A673 (cell line): Measurements from ENCODE around the gene CEACAM16. TPM values are rescaled to one million over a fixed set of nuclear protein-coding genes. Genes with fewer than 3 reads are reported as not detected.

ENCODE experiments used
- BruUV-seq: library from RNA; stranded (reverse); fragments of 400-500 nt; replicated peaks from 2 replicates; lab custom pipeline; 2021; lab: Mats Ljungman, UMichigan
- CTCF ChIA-PET: fragments of 300-600 bp; sonication (Branson Sonifier 250); formaldehyde crosslinking; loops from one replicate; lab custom pipeline; 2022; ENCODE audit warnings: antibody characterized with exemption; lab: Charles Lee
- POLR2A ChIA-PET: fragments of 300-600 bp; sonication (Branson Sonifier 250); formaldehyde crosslinking; loops from one replicate; lab custom pipeline; 2022; ENCODE audit warnings: antibody characterized with exemption; ENCODE audit not compliant: low non-redundant PET; lab: Charles Lee
- DNase-seq: peaks from one replicate; pipeline ENCODE4 v3.0.0-alpha.2; 2015; ENCODE audit warnings: low spot score
- H3K27ac ChIP-seq: fragments of 200-600 bp; sonication (generic); 2 replicates; pipeline ENCODE4 v1.5.1; 2016; ENCODE audit warnings: mixed run types, low read depth, mild to moderate bottlenecking, mixed read lengths, antibody characterized with exemption, low read length; ENCODE audit not compliant: poor library complexity, severe bottlenecking
- H3K27me3 ChIP-seq: fragments of 200-600 bp; sonication (generic); replicated peaks from 2 replicates; pipeline ENCODE4 v1.6.1; 2017; ENCODE audit warnings: mixed run types, low read depth, mild to moderate bottlenecking, mixed read lengths, antibody characterized with exemption, low read length; ENCODE audit not compliant: insufficient read depth, poor library complexity
- H3K36me3 ChIP-seq: fragments of 200-600 bp; sonication (generic); 2 replicates; pipeline ENCODE4 v1.6.1; 2016; ENCODE audit warnings: mixed run types, mild to moderate bottlenecking, mixed read lengths, antibody characterized with exemption, low read length; ENCODE audit not compliant: insufficient read depth, poor library complexity, severe bottlenecking
- H3K4me1 ChIP-seq: fragments of 200-600 bp; sonication (generic); 2 replicates; pipeline ENCODE4 v1.6.1; 2017; ENCODE audit warnings: mixed run types, mild to moderate bottlenecking, mixed read lengths, antibody characterized with exemption, low read length; ENCODE audit not compliant: insufficient read depth, poor library complexity, severe bottlenecking
- H3K4me3 ChIP-seq: fragments of 200-600 bp; sonication (generic); 2 replicates; pipeline ENCODE4 v1.5.1; 2016; ENCODE audit warnings: low read depth, mixed run types, mild to moderate bottlenecking, mixed read lengths, low read length; ENCODE audit not compliant: poor library complexity, severe bottlenecking
- H3K9me3 ChIP-seq: fragments of 200-600 bp; sonication (generic); 2 replicates; pipeline ENCODE4 v1.6.1; 2016; ENCODE audit warnings: mixed run types, low read depth, mild to moderate bottlenecking, mixed read lengths, antibody characterized with exemption, low read length; ENCODE audit not compliant: poor library complexity, severe bottlenecking
- EZH2 ChIP-seq: fragments of 200-600 bp; sonication (generic); IDR thresholded peaks from 2 replicates; pipeline ENCODE4 v1.6.1; 2017; ENCODE audit warnings: borderline replicate concordance, low read depth, mild to moderate bottlenecking, mixed read lengths, antibody characterized with exemption, low read length; ENCODE audit not compliant: poor library complexity, severe bottlenecking
- intact Hi-C: fragments of 100-400 bp; cut with micrococcal nuclease; formaldehyde crosslinking; loops from one replicate; pipeline ENCODE4 v1.10.0; 2022; ENCODE audit not compliant: unreplicated experiment
- total RNA-seq: library from RNA; stranded (reverse); gene quantifications from 2 replicates; pipeline ENCODE4 v1.2.3, GENCODE V29; 2021
- TF ChIP-seq, protein P1 (sequence below): fragments of 300-800, 200-600 bp; sonication (generic); conservative IDR thresholded peaks from 2 replicates; pipeline ENCODE4 v1.5.1; 2017; ENCODE audit warnings: low read depth, mild to moderate bottlenecking, antibody characterized with exemption, low read length, moderate library complexity, mixed read lengths

The CEACAM16 gene
- total RNA-seq, 1 experiment from 2014 or later, result not detected

DNA sequence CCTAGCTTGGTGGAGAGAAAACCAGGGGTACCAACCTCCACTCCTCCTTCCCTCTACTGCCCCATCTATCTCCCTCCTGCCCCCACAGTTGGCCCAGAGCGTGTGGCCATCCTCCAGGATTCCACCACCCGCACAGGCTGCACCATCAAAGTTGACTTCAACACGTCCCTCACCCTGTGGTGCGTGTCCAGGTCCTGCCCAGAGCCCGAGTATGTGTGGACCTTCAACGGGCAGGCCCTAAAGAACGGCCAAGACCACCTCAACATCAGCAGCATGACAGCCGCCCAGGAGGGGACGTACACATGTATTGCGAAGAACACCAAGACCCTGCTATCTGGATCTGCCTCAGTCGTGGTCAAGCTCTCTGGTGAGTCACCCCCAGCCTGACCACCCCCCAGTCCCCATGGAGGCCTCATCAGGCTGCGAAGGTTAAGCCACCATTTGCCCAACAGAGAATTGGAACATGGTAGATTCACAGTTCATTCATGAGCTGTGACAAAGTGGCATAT lies 6.6 kb downstream of the CEACAM16 start:
- ChIA-PET CTCF (no interaction called here), POLR2A (no interaction called here)
- Histone ChIP-seq H3K36me3 (no peaks in the 10 kb centered on the region), H3K27ac (no peak overlapping the region), H3K4me3 (no peak overlapping the region), H3K4me1 (no peaks in the 10 kb centered on the region), H3K27me3 (no peaks in the 10 kb centered on the region), H3K9me3 (no peaks in the 10 kb centered on the region)
- no TSS peak for BruUV-seq
- intact Hi-C loops, result no loop called here
- no peak for TF ChIP-seq EZH2
- TF ChIP-seq, protein P1, sequence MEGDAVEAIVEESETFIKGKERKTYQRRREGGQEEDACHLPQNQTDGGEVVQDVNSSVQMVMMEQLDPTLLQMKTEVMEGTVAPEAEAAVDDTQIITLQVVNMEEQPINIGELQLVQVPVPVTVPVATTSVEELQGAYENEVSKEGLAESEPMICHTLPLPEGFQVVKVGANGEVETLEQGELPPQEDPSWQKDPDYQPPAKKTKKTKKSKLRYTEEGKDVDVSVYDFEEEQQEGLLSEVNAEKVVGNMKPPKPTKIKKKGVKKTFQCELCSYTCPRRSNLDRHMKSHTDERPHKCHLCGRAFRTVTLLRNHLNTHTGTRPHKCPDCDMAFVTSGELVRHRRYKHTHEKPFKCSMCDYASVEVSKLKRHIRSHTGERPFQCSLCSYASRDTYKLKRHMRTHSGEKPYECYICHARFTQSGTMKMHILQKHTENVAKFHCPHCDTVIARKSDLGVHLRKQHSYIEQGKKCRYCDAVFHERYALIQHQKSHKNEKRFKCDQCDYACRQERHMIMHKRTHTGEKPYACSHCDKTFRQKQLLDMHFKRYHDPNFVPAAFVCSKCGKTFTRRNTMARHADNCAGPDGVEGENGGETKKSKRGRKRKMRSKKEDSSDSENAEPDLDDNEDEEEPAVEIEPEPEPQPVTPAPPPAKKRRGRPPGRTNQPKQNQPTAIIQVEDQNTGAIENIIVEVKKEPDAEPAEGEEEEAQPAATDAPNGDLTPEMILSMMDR, result no peak
- DNase-seq, result no peak

- H3K4me3 ChIP-seq, result no peak overlapping the region
- no peaks in the 10 kb centered on the region for H3K9me3 ChIP-seq
- CTCF ChIA-PET, result no interaction called here
- TF ChIP-seq, protein P1, result no peak
- no peak for TF ChIP-seq EZH2
- no peaks in the 10 kb centered on the region for H3K27me3 ChIP-seq
- POLR2A ChIA-PET, result no interaction called here
- intact Hi-C loops, result no loop called here
- no TSS peak for BruUV-seq
- no peaks in the 10 kb centered on the region for H3K4me1 ChIP-seq
- no peaks in the 10 kb centered on the region for H3K36me3 ChIP-seq
- no peak for DNase-seq
- no peak overlapping the region for H3K27ac ChIP-seq
Observed at GRCh38 chr19:44706506-44707236, 7.7 kb downstream of the CEACAM16 start.

GRCh38 chr19:44707794-44708193 lies 8.8 kb downstream of the CEACAM16 start:
- POLR2A ChIA-PET, result no interaction called here
- intact Hi-C loops, result no loop called here
- no peak overlapping the region for H3K27ac ChIP-seq
- no peaks in the 10 kb centered on the region for H3K27me3 ChIP-seq
- no peak overlapping the region for H3K4me3 ChIP-seq
- no peaks in the 10 kb centered on the region for H3K9me3 ChIP-seq
- CTCF ChIA-PET, result no interaction called here
- H3K36me3 ChIP-seq, result no peaks in the 10 kb centered on the region
- DNase-seq, result no peak
- no TSS peak for BruUV-seq
- H3K4me1 ChIP-seq, result no peaks in the 10 kb centered on the region
- TF ChIP-seq EZH2, result no peak
- TF ChIP-seq, protein P1, result no peak
